SU-DHL-6 (cell line): Measurements from ENCODE around the gene DHRS12.

Experiments
- CTCF ChIP-seq: fragments of 200-600 bp; sonication (generic); IDR thresholded peaks from one replicate; pipeline ENCODE4 v1.5.1; 2017; ENCODE audit warnings: antibody characterized with exemption, mild to moderate bottlenecking, low read length, moderate library complexity; ENCODE audit not compliant: insufficient read depth, poor library complexity, severe bottlenecking
- EZH2phosphoT487 ChIP-seq: fragments of 200-600 bp; sonication (generic), shearing (Covaris generic); conservative IDR thresholded peaks from 2 replicates; pipeline ENCODE4 v1.6.1; 2018; ENCODE audit warnings: mild to moderate bottlenecking, antibody characterized with exemption, low read length, moderate library complexity, mixed read lengths

- no peak for TF ChIP-seq CTCF
- no peak for TF ChIP-seq EZH2phosphoT487
Measured at GRCh38 chr13:51828730-51829567, 25.0 kb upstream of the DHRS12 start.
